Measurements from ENCODE around the gene ZFP92.

The ZFP92 gene

GRCh38 chrX:153454901-153455550 is 43.8 kb downstream of the ZFP92 start:
- no peak for DNase-seq

GRCh38 chrX:153455571-153455970 is 44.3 kb downstream of the ZFP92 start:
- no peak for DNase-seq

GRCh38 chrX:153456161-153456560 is 44.9 kb downstream of the ZFP92 start:
- DNase-seq: peak in 24 of 56 donors; percentile 1 to 52 (median 28)

- DNase-seq: no peak
Measured at GRCh38 chrX:153456704-153457103, 45.4 kb downstream of the ZFP92 start.

- DNase-seq: no peak
Measured at GRCh38 chrX:153457136-153457825, 46.0 kb downstream of the ZFP92 start.

GRCh38 chrX:153457827-153458466 is 46.7 kb downstream of the ZFP92 start:
- DNase-seq: no peak

GRCh38 chrX:153458476-153458875 is 47.2 kb downstream of the ZFP92 start:
- no peak for DNase-seq

GRCh38 chrX:153459986-153460385 is 48.7 kb downstream of the ZFP92 start:
- no peak for DNase-seq

GRCh38 chrX:153460826-153461225 is 49.6 kb downstream of the ZFP92 start:
- peak in 15 of 56 donors; percentile 5 to 46 (median 18) for DNase-seq

All from amygdala (tissue), 56 donors.